Karpas-422 (cell line): ENCODE measurements around the gene HK1. TPM values are rescaled to one million over a fixed set of nuclear protein-coding genes. Genes with fewer than 3 reads are reported as not detected.
A peak's percentile ranks its signal among the peaks of the same experiment; 100 is the strongest.

ENCODE experiments used
- DNase-seq: peaks from one replicate; pipeline ENCODE4 v3.0.0-alpha.2; 2015
- H2AFZ ChIP-seq: fragments of 200-600 bp; sonication (generic); 2 replicates; pipeline ENCODE4 v1.6.1; 2014; ENCODE audit warnings: antibody characterized with exemption, low read length, mixed read lengths
- H3K27ac ChIP-seq: fragments of 200-600 bp; sonication (generic); 2 replicates; pipeline ENCODE4 v1.5.1; 2014; ENCODE audit warnings: mild to moderate bottlenecking, low read length, moderate library complexity
- H3K27me3 ChIP-seq: fragments of 200-600 bp; sonication (generic); 2 replicates; pipeline ENCODE4 v1.6.1; 2014; ENCODE audit warnings: low read length, mixed read lengths
- H3K36me3 ChIP-seq: fragments of 200-600 bp; sonication (generic); 2 replicates; pipeline ENCODE4 v1.6.1; 2014; ENCODE audit warnings: low read length, mixed read lengths; ENCODE audit not compliant: insufficient read depth
- H3K4me1 ChIP-seq: fragments of 200-600 bp; sonication (generic); 2 replicates; pipeline ENCODE4 v1.6.1; 2014; ENCODE audit warnings: mild to moderate bottlenecking, low read length, mixed read lengths
- H3K4me2 ChIP-seq: fragments of 200-600 bp; sonication (generic); 2 replicates; pipeline ENCODE4 v1.6.1; 2014; ENCODE audit warnings: low read length, low read depth, mild to moderate bottlenecking; ENCODE audit not compliant: poor library complexity, severe bottlenecking
- H3K4me3 ChIP-seq: fragments of 200-600 bp; sonication (generic); 2 replicates; pipeline ENCODE4 v1.5.1; 2014; ENCODE audit warnings: mild to moderate bottlenecking, antibody characterized with exemption, low read length, mixed read lengths
- H3K79me2 ChIP-seq: fragments of 200-600 bp; sonication (generic); 2 replicates; pipeline ENCODE4 v1.6.1; 2014; ENCODE audit warnings: mild to moderate bottlenecking, low read length, mixed read lengths
- H3K9ac ChIP-seq: fragments of 200-600 bp; sonication (generic); 2 replicates; pipeline ENCODE4 v1.6.0; 2014; ENCODE audit warnings: low read length
- H3K9me2 ChIP-seq: fragments of 200-600 bp; sonication (generic), shearing (Covaris generic); replicated peaks from 2 replicates; pipeline ENCODE4 v1.6.0; 2014; ENCODE audit warnings: mild to moderate bottlenecking, low read length, moderate library complexity; ENCODE audit not compliant: insufficient read depth
- H3K9me3 ChIP-seq: fragments of 300-700, 200-600 bp; sonication (generic); 2 replicates; pipeline ENCODE4 v1.6.1; 2014; ENCODE audit warnings: low read length, mixed read lengths
- H4K20me1 ChIP-seq: fragments of 200-600 bp; sonication (generic); 2 replicates; pipeline ENCODE4 v1.6.1; 2014; ENCODE audit warnings: mild to moderate bottlenecking, antibody characterized with exemption, low read length, low read depth; ENCODE audit not compliant: insufficient read depth
- total RNA-seq: library from RNA; depleted of rRNA; stranded (reverse); fragments of >200 nt; shearing (Covaris generic); gene quantifications from 2 replicates; pipeline ENCODE4 v1.2.3, GENCODE V29; 2014; ENCODE audit warnings: low replicate concordance

HK1 gene
- total RNA-seq, 1 experiment from 2014 or later: 54.6 TPM

GRCh38 chr10:69372126-69372980 lies 94.1 kb downstream of the HK1 start:
- H3K36me3 ChIP-seq: peaks cover 17% of the 10 kb centered on the region
- H3K4me2 ChIP-seq: no peak overlapping the region
- H2AFZ ChIP-seq: no peak overlapping the region
- H3K4me1 ChIP-seq: peaks cover 32% of the 10 kb centered on the region
- no peak overlapping the region for H3K9ac ChIP-seq
- no peak overlapping the region for H3K27ac ChIP-seq
- H3K27me3 ChIP-seq: no peaks in the 10 kb centered on the region
- H4K20me1 ChIP-seq: peaks cover 12% of the 10 kb centered on the region; the same call in 1 of the 2 replicates
- H3K9me3 ChIP-seq: no peaks in the 10 kb centered on the region
- no peak for DNase-seq
- H3K79me2 ChIP-seq: peaks cover 50% of the 10 kb centered on the region
- H3K9me2 ChIP-seq: no peaks in the 10 kb centered on the region
- no peak overlapping the region for H3K4me3 ChIP-seq

- no peak for DNase-seq
- peaks cover 53% of the 10 kb centered on the region for H3K79me2 ChIP-seq
- peaks cover 44% of the 10 kb centered on the region for H3K4me1 ChIP-seq
- H3K9me2 ChIP-seq: no peaks in the 10 kb centered on the region
- peaks cover 28% of the 10 kb centered on the region for H3K36me3 ChIP-seq
- no peak overlapping the region for H3K4me2 ChIP-seq
- H3K9me3 ChIP-seq: no peaks in the 10 kb centered on the region
- H3K9ac ChIP-seq: no peak overlapping the region
- no peak overlapping the region for H3K4me3 ChIP-seq
- H3K27me3 ChIP-seq: no peaks in the 10 kb centered on the region
- no peak overlapping the region for H3K27ac ChIP-seq
- H2AFZ ChIP-seq: no peak overlapping the region
- H4K20me1 ChIP-seq: peaks cover 12% of the 10 kb centered on the region; the same call in 1 of the 2 replicates
These were observed 95.9 kb downstream of the HK1 start for GRCh38 chr10:69374242-69374641.

- Histone ChIP-seq H3K4me3 (no peak overlapping the region), H3K4me2 (no peak overlapping the region), H3K36me3 (peaks cover 32% of the 10 kb centered on the region), H3K9ac (no peak overlapping the region), H3K4me1 (peaks cover 44% of the 10 kb centered on the region), H3K9me2 (no peaks in the 10 kb centered on the region), H3K9me3 (no peaks in the 10 kb centered on the region), H2AFZ (no peak overlapping the region), H3K27me3 (no peaks in the 10 kb centered on the region), H4K20me1 (peaks cover 12% of the 10 kb centered on the region; the same call in 1 of the 2 replicates), H3K79me2 (peaks cover 51% of the 10 kb centered on the region), H3K27ac (no peak overlapping the region)
- DNase-seq: no peak
These were observed 96.6 kb downstream of the HK1 start for GRCh38 chr10:69374931-69375306.

GRCh38 chr10:69375307-69376151 lies 97.2 kb downstream of the HK1 start:
- Histone ChIP-seq H2AFZ (no peak overlapping the region), H3K36me3 (peaks cover 29% of the 10 kb centered on the region), H3K27ac (no peak overlapping the region), H3K9me2 (no peaks in the 10 kb centered on the region), H3K79me2 (peaks cover 47% of the 10 kb centered on the region), H3K4me1 (peaks cover 44% of the 10 kb centered on the region), H3K4me3 (no peak overlapping the region), H3K27me3 (no peaks in the 10 kb centered on the region), H3K4me2 (no peak overlapping the region), H3K9ac (no peak overlapping the region; the same call in 1 of the 2 replicates), H3K9me3 (no peaks in the 10 kb centered on the region), H4K20me1 (peaks cover 12% of the 10 kb centered on the region; the same call in 1 of the 2 replicates)
- peak; percentile 75 for DNase-seq

- Histone ChIP-seq H3K9ac (no peak overlapping the region), H3K36me3 (peaks cover 26% of the 10 kb centered on the region; the same call in 1 of the 2 replicates), H3K9me2 (no peaks in the 10 kb centered on the region)
These were observed 98.4 kb downstream of the HK1 start for GRCh38 chr10:69376662-69377061.

GRCh38 chr10:69377191-69377590 lies 98.9 kb downstream of the HK1 start:
- no peak overlapping the region for H3K4me2 ChIP-seq
- no peak for DNase-seq
- peaks cover 44% of the 10 kb centered on the region for H3K4me1 ChIP-seq
- peaks cover 12% of the 10 kb centered on the region; the same call in 1 of the 2 replicates for H4K20me1 ChIP-seq
- H2AFZ ChIP-seq: no peak overlapping the region
- no peaks in the 10 kb centered on the region for H3K9me3 ChIP-seq
- no peaks in the 10 kb centered on the region for H3K9me2 ChIP-seq
- no peak overlapping the region for H3K27ac ChIP-seq
- no peak overlapping the region for H3K9ac ChIP-seq
- peaks cover 32% of the 10 kb centered on the region for H3K79me2 ChIP-seq
- no peak overlapping the region for H3K4me3 ChIP-seq
- H3K27me3 ChIP-seq: no peaks in the 10 kb centered on the region
- H3K36me3 ChIP-seq: peaks cover 26% of the 10 kb centered on the region; the same call in 1 of the 2 replicates

More at GRCh38 chr10:69376662-69377061, 98.4 kb downstream of the HK1 start:
- no peak overlapping the region for H3K4me3 ChIP-seq
- DNase-seq: no peak
- no peaks in the 10 kb centered on the region for H3K9me3 ChIP-seq
- H3K27me3 ChIP-seq: no peaks in the 10 kb centered on the region
- no peak overlapping the region for H3K4me2 ChIP-seq
- peaks cover 38% of the 10 kb centered on the region for H3K79me2 ChIP-seq
- H3K4me1 ChIP-seq: peaks cover 44% of the 10 kb centered on the region
- no peak overlapping the region for H2AFZ ChIP-seq
- H4K20me1 ChIP-seq: peaks cover 12% of the 10 kb centered on the region; the same call in 1 of the 2 replicates
- H3K27ac ChIP-seq: no peak overlapping the region

- no peak overlapping the region for H2AFZ ChIP-seq
- H3K4me3 ChIP-seq: no peak overlapping the region
- peak overlapping the region; percentile 37; the same call in 1 of the 2 replicates for H3K27ac ChIP-seq
- H4K20me1 ChIP-seq: peaks cover 12% of the 10 kb centered on the region; the same call in 1 of the 2 replicates
- H3K9me3 ChIP-seq: no peaks in the 10 kb centered on the region
- no peak overlapping the region for H3K9ac ChIP-seq
- H3K79me2 ChIP-seq: peaks cover 27% of the 10 kb centered on the region
- H3K4me1 ChIP-seq: peaks cover 44% of the 10 kb centered on the region
- no peaks in the 10 kb centered on the region for H3K9me2 ChIP-seq
- no peak for DNase-seq
- peaks cover 32% of the 10 kb centered on the region for H3K36me3 ChIP-seq
- no peaks in the 10 kb centered on the region for H3K27me3 ChIP-seq
- H3K4me2 ChIP-seq: peak overlapping the region; percentile 8
These were observed 99.6 kb downstream of the HK1 start for GRCh38 chr10:69377933-69378332.

- H3K4me2 ChIP-seq: no peak overlapping the region
- peaks cover 36% of the 10 kb centered on the region for H3K4me1 ChIP-seq
- peaks cover 44% of the 10 kb centered on the region for H3K36me3 ChIP-seq
- no peak overlapping the region for H3K9ac ChIP-seq
- H3K9me2 ChIP-seq: no peaks in the 10 kb centered on the region
- peaks cover 10% of the 10 kb centered on the region; the same call in 1 of the 2 replicates for H4K20me1 ChIP-seq
- no peaks in the 10 kb centered on the region for H3K9me3 ChIP-seq
- H3K27me3 ChIP-seq: no peaks in the 10 kb centered on the region
- peaks cover 15% of the 10 kb centered on the region for H3K79me2 ChIP-seq
- no peak for DNase-seq
- H3K4me3 ChIP-seq: no peak overlapping the region
- no peak overlapping the region for H2AFZ ChIP-seq
- no peak overlapping the region for H3K27ac ChIP-seq
These were observed 101.5 kb downstream of the HK1 start for GRCh38 chr10:69379800-69380199.
